GM23248 (cell line): ENCODE measurements around the gene ATP1A2. TPM values are rescaled to one million over a fixed set of nuclear protein-coding genes. Genes with fewer than 3 reads are reported as not detected.

Experiments
- DNase-seq: peaks from one replicate; pipeline ENCODE4 v3.0.0-alpha.2; 2015
- H2AFZ ChIP-seq: fragments of 200-600 bp; sonication (generic); 2 replicates; pipeline ENCODE4 v1.6.1; 2016; ENCODE audit warnings: antibody characterized with exemption
- H3F3A ChIP-seq: fragments of 200-600 bp; sonication (generic); 2 replicates; pipeline ENCODE4 v1.6.1; 2016; ENCODE audit warnings: mild to moderate bottlenecking, antibody characterized with exemption, mixed run types; ENCODE audit not compliant: insufficient read depth
- H3K27ac ChIP-seq: fragments of 200-600 bp; sonication (generic); 2 replicates; pipeline ENCODE4 v1.5.1; 2016; ENCODE audit warnings: mild to moderate bottlenecking
- H3K27me3 ChIP-seq: fragments of 200-600 bp; sonication (generic); replicated peaks from 2 replicates; pipeline ENCODE4 v1.6.1; 2016; ENCODE audit warnings: mild to moderate bottlenecking; ENCODE audit not compliant: insufficient read depth
- H3K36me3 ChIP-seq: fragments of 200-600 bp; sonication (generic); 2 replicates; pipeline ENCODE4 v1.6.1; 2016; ENCODE audit warnings: low read depth, mild to moderate bottlenecking
- H3K4me1 ChIP-seq: fragments of 200-600 bp; sonication (generic); 2 replicates; pipeline ENCODE4 v1.6.1; 2016; ENCODE audit warnings: mild to moderate bottlenecking; ENCODE audit not compliant: insufficient read depth
- H3K4me2 ChIP-seq: fragments of 200-600 bp; sonication (generic); one replicate; pipeline ENCODE4 v1.6.1; 2016; ENCODE audit warnings: mild to moderate bottlenecking; ENCODE audit not compliant: unreplicated experiment
- H3K4me3 ChIP-seq: fragments of 200-600 bp; sonication (generic); 2 replicates; pipeline ENCODE4 v1.5.1; 2016; ENCODE audit warnings: mild to moderate bottlenecking
- H3K79me2 ChIP-seq: fragments of 200-600 bp; sonication (generic); 2 replicates; pipeline ENCODE4 v1.6.1; 2016; ENCODE audit warnings: mild to moderate bottlenecking; ENCODE audit not compliant: insufficient read depth
- H3K9ac ChIP-seq: fragments of 200-600 bp; sonication (generic); 2 replicates; pipeline ENCODE4 v1.6.1; 2016; ENCODE audit warnings: mild to moderate bottlenecking
- H3K9me2 ChIP-seq: fragments of 200-600 bp; sonication (generic); 2 replicates; pipeline ENCODE4 v1.6.1; 2016; ENCODE audit warnings: mixed run types, mild to moderate bottlenecking, moderate library complexity; ENCODE audit not compliant: insufficient read depth
- H3K9me3 ChIP-seq: fragments of 200-600 bp; sonication (generic); one replicate; pipeline ENCODE4 v1.6.1; 2017; ENCODE audit warnings: low read depth
- H4K20me1 ChIP-seq: fragments of 200-600 bp; sonication (generic); 2 replicates; pipeline ENCODE4 v1.6.0; 2016; ENCODE audit not compliant: insufficient read depth
- EZH2 ChIP-seq: fragments of 200-600 bp; sonication (generic); IDR thresholded peaks from 2 replicates; pipeline ENCODE4 v1.6.1; 2018; ENCODE audit warnings: antibody characterized with exemption, mild to moderate bottlenecking; ENCODE audit not compliant: insufficient read depth, poor library complexity, severe bottlenecking
- EZH2phosphoT487 ChIP-seq: fragments of 200-600 bp; sonication (generic); IDR thresholded peaks from 2 replicates; pipeline ENCODE4 v1.6.1; 2018; ENCODE audit warnings: antibody characterized with exemption, moderate library complexity, mild to moderate bottlenecking, low read depth; ENCODE audit not compliant: insufficient read depth
- WGBS, 2 experiments: methylation state at CpG; one replicate each; pipeline ENCODE4 v1.1.6; 2015 to 2017; ENCODE audit warnings: low lambda C conversion rate in 2 of 2, low coverage in 1 of 2; ENCODE audit errors: missing lambda C conversion rate in 2 of 2; 5-methylcytosine and 5-hydroxymethylcytosine counted together
- in situ Hi-C: fragments of 300-500 bp; cut with MboI; formaldehyde crosslinking; loops from 2 replicates; pipeline ENCODE4 v1.15.0; 2020
- polyA plus RNA-seq: library from polyadenylated mRNA; unstranded; fragments of >200 nt; fragmentation: Nextera tagmentation; extraction: Ambion mirVana; gene quantifications from 2 replicates; pipeline ENCODE4 v1.2.1, GENCODE V29; 2016
- total RNA-seq: library from RNA; depleted of rRNA; stranded (reverse); fragments of >200 nt; shearing (Covaris generic); gene quantifications from 2 replicates; pipeline ENCODE4 v1.2.3, GENCODE V29; 2014

The ATP1A2 gene
- total and polyA plus RNA-seq, 2 experiments from 2014 or later = 0.11 to 0.14 TPM

GRCh38 chr1:160087118-160087662 lies 28.4 kb upstream of the ATP1A2 start:
- no peak for DNase-seq
- Histone ChIP-seq H3K9me2 (no peaks in the 10 kb centered on the region), H3K9me3 (no peaks in the 10 kb centered on the region), H4K20me1 (no peaks in the 10 kb centered on the region), H3K27me3 (peaks cover 17% of the 10 kb centered on the region), H3K27ac (no peak overlapping the region), H3K4me3 (no peak overlapping the region), H3K9ac (no peak overlapping the region), H3K79me2 (no peaks in the 10 kb centered on the region), H3F3A (no peaks in the 10 kb centered on the region), H2AFZ (no peak overlapping the region), H3K36me3 (no peaks in the 10 kb centered on the region), H3K4me1 (no peaks in the 10 kb centered on the region), H3K4me2 (no peak overlapping the region)
- 89 to 92% methylated on average over 10 to 12 of the region's 12 CpGs for WGBS, 2 experiments
- in situ Hi-C loops = no loop called here
- TF ChIP-seq EZH2 (no peak), EZH2phosphoT487 (no peak)

DNA sequence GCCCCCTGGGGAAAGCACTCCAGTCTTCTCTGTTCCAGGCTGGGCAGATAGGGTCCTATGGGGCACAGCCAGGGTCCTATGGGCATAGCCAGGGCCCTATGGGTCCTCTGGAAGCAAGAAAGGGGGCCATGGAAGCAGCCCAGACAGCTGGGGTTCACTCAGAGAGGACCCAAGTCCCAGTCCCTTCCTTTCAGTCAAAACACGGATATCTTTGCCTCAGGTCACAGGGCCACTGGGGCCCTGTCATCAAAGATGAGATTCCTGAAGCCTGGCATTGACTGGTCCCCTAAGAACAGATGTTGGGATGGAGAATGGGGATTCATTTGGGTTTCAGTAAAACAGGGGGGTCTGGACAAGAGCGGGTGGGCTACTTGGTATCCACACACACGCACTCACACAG lies 25.7 kb upstream of the ATP1A2 start:
- TF ChIP-seq EZH2 = no peak
- no peak for TF ChIP-seq EZH2phosphoT487
- H3K9me2 ChIP-seq = no peaks in the 10 kb centered on the region
- in situ Hi-C loops = no loop called here
- no peaks in the 10 kb centered on the region for H3K4me1 ChIP-seq
- H3K4me3 ChIP-seq = no peak overlapping the region
- H4K20me1 ChIP-seq = no peaks in the 10 kb centered on the region
- no peaks in the 10 kb centered on the region for H3K27me3 ChIP-seq
- H3K4me2 ChIP-seq = no peak overlapping the region
- no peak overlapping the region for H3K27ac ChIP-seq
- H3K79me2 ChIP-seq = no peaks in the 10 kb centered on the region
- no peak for DNase-seq
- H3K9ac ChIP-seq = no peak overlapping the region
- no peaks in the 10 kb centered on the region for H3K9me3 ChIP-seq
- no peak overlapping the region for H2AFZ ChIP-seq
- H3F3A ChIP-seq = no peaks in the 10 kb centered on the region
- WGBS, 2 experiments = 68 to 86% methylated on average over 3 of the region's 3 CpGs
- H3K36me3 ChIP-seq = no peaks in the 10 kb centered on the region

DNA sequence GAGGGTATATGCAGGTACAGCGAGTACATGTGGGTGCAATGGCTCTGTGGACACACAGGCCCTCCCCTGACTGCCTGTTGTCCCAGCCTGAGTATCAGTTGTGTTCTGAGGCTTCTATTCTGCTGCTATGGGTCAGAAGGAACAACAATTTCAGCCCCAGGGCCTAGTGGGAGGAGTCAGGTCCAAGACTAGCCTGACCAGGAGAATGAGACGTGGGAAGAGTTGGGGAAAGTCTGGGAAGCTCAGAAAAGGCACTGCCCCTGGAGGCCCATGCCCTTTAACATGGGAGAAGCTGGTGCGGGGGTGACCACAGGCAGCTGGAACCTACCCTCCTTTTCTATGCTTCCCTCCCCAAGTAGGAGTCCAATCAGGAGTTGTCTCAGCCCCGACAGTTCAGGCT lies 24.8 kb upstream of the ATP1A2 start:
- Histone ChIP-seq H3K4me2 (no peak overlapping the region), H3F3A (no peaks in the 10 kb centered on the region), H3K27me3 (no peaks in the 10 kb centered on the region), H3K36me3 (no peaks in the 10 kb centered on the region), H3K79me2 (no peaks in the 10 kb centered on the region), H3K4me3 (no peak overlapping the region), H3K9me2 (no peaks in the 10 kb centered on the region), H3K27ac (no peak overlapping the region), H4K20me1 (no peaks in the 10 kb centered on the region), H3K9me3 (no peaks in the 10 kb centered on the region), H2AFZ (no peak overlapping the region), H3K4me1 (no peaks in the 10 kb centered on the region), H3K9ac (no peak overlapping the region)
- TF ChIP-seq EZH2phosphoT487 (no peak), EZH2 (no peak)
- 95 to 98% methylated on average over 4 of the region's 4 CpGs for WGBS, 2 experiments
- in situ Hi-C loops = no loop called here
- DNase-seq = no peak

DNA sequence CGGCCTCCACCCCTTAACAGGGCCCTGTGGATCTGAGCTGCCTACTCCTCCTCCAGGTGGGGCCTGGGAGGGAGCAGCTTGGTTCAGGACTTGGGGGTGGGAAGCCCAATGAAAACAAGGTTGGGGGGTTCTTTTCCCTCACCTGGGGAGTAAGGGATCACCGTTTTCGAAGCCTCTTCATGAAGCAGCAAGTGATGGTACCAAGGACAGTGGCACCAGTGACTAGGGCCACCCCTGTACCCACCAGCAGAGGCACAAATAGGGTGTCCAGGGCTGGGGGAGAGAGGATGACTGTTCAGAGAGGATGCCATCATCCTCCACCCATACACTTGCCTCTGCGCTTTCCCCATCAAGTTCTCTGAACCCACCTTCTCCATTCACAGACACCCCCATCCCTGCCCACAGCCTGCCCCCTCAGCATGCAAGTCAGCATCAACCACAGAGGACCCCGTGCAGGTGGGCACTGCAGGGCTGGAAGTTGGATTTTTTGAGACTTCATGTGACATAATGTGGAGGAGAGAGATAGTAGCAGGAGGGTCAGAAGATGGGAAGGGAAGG lies 23.8 kb upstream of the ATP1A2 start:
- Histone ChIP-seq H3K9ac (no peak overlapping the region), H3K9me2 (no peaks in the 10 kb centered on the region), H3K4me2 (no peak overlapping the region), H3K9me3 (no peaks in the 10 kb centered on the region), H3K79me2 (no peaks in the 10 kb centered on the region), H2AFZ (no peak overlapping the region), H3K27ac (no peak overlapping the region), H3K27me3 (no peaks in the 10 kb centered on the region), H4K20me1 (no peaks in the 10 kb centered on the region), H3K4me3 (no peak overlapping the region), H3K4me1 (peaks cover 3% of the 10 kb centered on the region; the same call in 1 of the 2 replicates), H3F3A (no peaks in the 10 kb centered on the region), H3K36me3 (no peaks in the 10 kb centered on the region)
- WGBS, 2 experiments = 91 to 95% methylated on average over 5 of the region's 5 CpGs
- DNase-seq = no peak
- TF ChIP-seq EZH2 = no peak
- TF ChIP-seq EZH2phosphoT487 = no peak
- in situ Hi-C loops = no loop called here
